Renal cortex interstitium (tissue), 11 donors: ENCODE measurements around the gene CAMK2G. TPM values are rescaled to one million over a fixed set of nuclear protein-coding genes. Genes with fewer than 3 reads are reported as not detected.
"Not testable (repeated sequence)": the region's sequence is repeated elsewhere in the genome, so short reads cannot be mapped to it uniquely, and the experiment has no call there.

Experiments
- DNase-seq, 11 donors: peaks; one replicate each; pipeline ENCODE4 v3.0.0-alpha.2; 2013; ENCODE audit warnings: low read depth in 9 of 11, low spot score in 4 of 11; ENCODE audit errors: extremely low read depth in 1 of 11
- polyA plus RNA-seq, 3 donors: library from polyadenylated mRNA; unstranded; fragments of 120-200 nt; gene quantifications; one replicate each; pipeline ENCODE4 v1.2.1, GENCODE V29; 2013; ENCODE audit not compliant: insufficient read length in 3 of 3

Gene CAMK2G
- polyA plus RNA-seq, 3 donors = 23.2 to 29.7 (median 23.6) TPM

GRCh38 chr10:73853196-73853595 lies 21.2 kb downstream of the CAMK2G start:
- DNase-seq = no peak

GRCh38 chr10:73850863-73851461 lies 23.4 kb downstream of the CAMK2G start:
- no peak for DNase-seq

GRCh38 chr10:73850211-73850610 lies 24.1 kb downstream of the CAMK2G start:
- DNase-seq = no peak

GRCh38 chr10:73848821-73849489 lies 25.4 kb downstream of the CAMK2G start:
- DNase-seq = peak; percentile 38 to 72 (median 57)

- DNase-seq = no peak
These were observed 27.3 kb downstream of the CAMK2G start for GRCh38 chr10:73847031-73847430.

GRCh38 chr10:73843261-73843660 lies 31.1 kb downstream of the CAMK2G start:
- DNase-seq = no peak

GRCh38 chr10:73842349-73842748 lies 32.0 kb downstream of the CAMK2G start:
- no peak for DNase-seq

GRCh38 chr10:73841526-73842285 lies 32.6 kb downstream of the CAMK2G start:
- DNase-seq = no peak

- DNase-seq = no peak
These were observed 33.3 kb downstream of the CAMK2G start for GRCh38 chr10:73841061-73841421.

- DNase-seq = no peak
These were observed 33.8 kb downstream of the CAMK2G start for GRCh38 chr10:73840403-73841060.

GRCh38 chr10:73840056-73840402 lies 34.3 kb downstream of the CAMK2G start:
- DNase-seq = no peak

GRCh38 chr10:73839276-73839966 lies 34.9 kb downstream of the CAMK2G start:
- no peak for DNase-seq

- DNase-seq = no peak
These were observed 35.5 kb downstream of the CAMK2G start for GRCh38 chr10:73838827-73839226.

- no peak for DNase-seq
These were observed 36.3 kb downstream of the CAMK2G start for GRCh38 chr10:73838008-73838567.

- no peak for DNase-seq
These were observed 37.3 kb downstream of the CAMK2G start for GRCh38 chr10:73837072-73837471.

- DNase-seq = no peak
These were observed 37.9 kb downstream of the CAMK2G start for GRCh38 chr10:73836427-73836980.

GRCh38 chr10:73829090-73829489 lies 45.3 kb downstream of the CAMK2G start:
- not testable (repeated sequence) for DNase-seq

GRCh38 chr10:73828161-73828560 lies 46.2 kb downstream of the CAMK2G start:
- DNase-seq = no peak
